GM19240 (cell line): ENCODE measurements around the gene CEBPZOS.

ENCODE experiments used
- DNase-seq: peaks from one replicate; pipeline ENCODE4 v3.0.0; 2011; ENCODE audit warnings: low spot score; ENCODE audit not compliant: insufficient read length

CEBPZOS gene

DNA sequence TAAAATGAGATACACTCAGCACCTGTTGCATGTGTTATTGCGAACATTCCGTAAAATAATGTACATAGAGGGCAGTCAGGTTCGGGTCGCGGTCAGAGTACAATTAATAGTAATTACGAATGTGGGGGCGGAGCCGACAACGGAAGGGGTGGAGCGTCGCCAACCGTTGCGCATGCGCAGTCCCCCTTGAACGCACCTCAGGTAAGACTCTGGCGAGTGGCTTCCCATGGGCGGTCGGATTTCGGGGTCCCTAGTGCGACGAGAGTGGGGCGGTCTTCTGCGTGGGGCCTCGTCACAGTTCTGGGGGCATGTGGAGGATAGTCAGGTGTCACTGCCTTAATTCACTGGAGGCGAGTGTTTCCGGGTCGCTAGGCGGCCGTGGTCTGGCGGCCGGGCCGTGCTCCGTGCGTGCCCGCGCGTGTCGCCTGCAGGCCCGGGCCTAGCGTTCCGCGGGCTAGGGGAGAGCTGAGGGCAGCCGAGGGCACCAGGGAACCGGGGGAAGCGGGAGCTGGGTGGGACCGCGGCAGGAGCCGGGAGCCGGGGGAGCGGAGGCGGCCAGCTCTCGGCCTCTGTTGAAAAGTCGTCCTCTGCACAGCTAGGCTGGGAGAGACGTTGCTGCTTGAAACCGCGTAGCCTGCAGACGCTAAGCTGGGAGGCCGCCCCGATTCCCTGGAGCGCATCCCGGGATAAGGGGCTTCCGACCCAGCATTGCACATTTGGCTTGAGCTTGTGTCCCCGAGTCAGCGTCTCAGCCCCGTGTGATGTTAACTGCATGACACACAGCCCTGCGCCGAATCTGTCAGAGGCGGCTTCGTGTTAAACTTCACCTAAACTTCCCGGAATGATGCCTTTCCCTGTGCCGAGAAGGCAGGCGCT lies at the start of gene CEBPZOS:
Gene CEBPZOS, plus strand, starts transcription at position 177 of the 876 bp plus-strand sequence. CDS start 3,209 bp downstream, outside the sequence.
- peak; percentile 55 for DNase-seq

GRCh38 chr2:37148325-37148724 lies 48.0 kb upstream of the CEBPZOS start:
- DNase-seq, result no peak

- DNase-seq, result no peak
These were observed 46.5 kb upstream of the CEBPZOS start for GRCh38 chr2:37149626-37150322.

GRCh38 chr2:37153224-37153623 lies 43.1 kb upstream of the CEBPZOS start:
- DNase-seq, result no peak

GRCh38 chr2:37154785-37155184 lies 41.5 kb upstream of the CEBPZOS start:
- DNase-seq, result no peak

GRCh38 chr2:37156071-37156856 lies 40.0 kb upstream of the CEBPZOS start:
- DNase-seq, result no peak

DNA sequence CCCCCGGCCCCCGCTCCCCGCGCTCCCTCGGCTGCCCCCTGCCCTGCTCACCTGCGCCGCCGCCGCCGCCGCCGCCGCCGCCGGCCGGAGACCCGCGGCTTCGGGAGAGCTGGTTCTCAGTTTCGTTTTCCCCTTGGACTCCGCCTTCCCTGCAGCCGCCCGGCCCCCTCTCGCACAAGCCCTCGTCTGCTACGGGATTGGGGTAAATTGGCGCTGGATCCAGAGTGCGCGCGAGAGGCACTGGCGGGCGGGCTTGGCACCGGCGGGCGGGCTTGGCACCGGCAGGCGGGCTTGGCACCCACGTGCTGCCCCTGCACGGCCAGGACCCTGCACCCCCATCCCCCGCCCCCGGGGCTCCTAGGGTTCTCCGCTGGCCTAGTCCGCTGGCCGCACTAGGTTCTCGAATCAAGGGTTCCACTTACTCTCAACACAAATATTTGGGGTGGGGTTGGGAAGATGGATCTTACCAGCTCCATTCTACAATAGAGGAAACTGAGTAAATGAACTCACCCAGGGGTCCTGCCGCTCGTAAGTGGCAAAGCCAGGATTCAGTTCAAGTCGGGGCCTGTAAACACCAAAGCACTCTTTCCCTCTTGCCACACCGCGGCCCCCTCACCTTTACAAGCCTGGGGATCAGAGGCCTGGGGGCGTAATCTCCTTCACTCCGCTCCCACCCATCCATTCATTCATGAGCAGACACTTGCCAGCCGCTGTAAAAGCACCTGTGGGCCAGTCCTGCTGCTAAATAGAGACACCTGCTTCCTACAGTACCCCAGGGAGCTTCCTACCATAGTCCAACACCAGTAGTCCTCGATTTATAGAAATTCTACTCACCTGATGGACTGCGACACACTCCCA lies 39.2 kb upstream of the CEBPZOS start, which contains the start of gene EIF2AK2:
Gene EIF2AK2, minus strand, starts transcription at position 124 of the 858 bp plus-strand sequence. CDS start 9,174 bp downstream, outside the sequence.
- peak; percentile 82 for DNase-seq

DNA sequence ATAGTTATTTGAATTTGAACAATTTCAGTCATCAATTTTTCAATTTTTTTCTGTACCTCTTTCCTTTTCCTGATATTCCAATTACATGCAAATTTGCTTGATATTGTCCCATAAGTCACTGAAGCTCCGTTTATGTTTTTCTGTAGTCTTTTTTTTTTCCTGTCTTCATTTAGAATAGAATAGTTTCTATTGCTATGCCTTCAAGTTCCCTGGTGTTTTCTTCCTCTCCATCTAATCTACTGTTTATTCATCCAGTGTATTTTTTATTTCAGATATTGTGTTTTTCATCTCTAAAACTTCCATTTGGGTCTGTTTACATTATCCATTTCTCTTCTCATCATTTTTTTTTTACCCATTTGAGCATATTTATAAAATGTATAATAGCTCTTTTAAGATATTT lies 31.5 kb upstream of the CEBPZOS start:
- no peak for DNase-seq

GRCh38 chr2:37167636-37168180 lies 28.6 kb upstream of the CEBPZOS start:
- no peak for DNase-seq

- peak; percentile 58 for DNase-seq
These were observed 27.9 kb upstream of the CEBPZOS start for GRCh38 chr2:37168217-37168981.

DNA sequence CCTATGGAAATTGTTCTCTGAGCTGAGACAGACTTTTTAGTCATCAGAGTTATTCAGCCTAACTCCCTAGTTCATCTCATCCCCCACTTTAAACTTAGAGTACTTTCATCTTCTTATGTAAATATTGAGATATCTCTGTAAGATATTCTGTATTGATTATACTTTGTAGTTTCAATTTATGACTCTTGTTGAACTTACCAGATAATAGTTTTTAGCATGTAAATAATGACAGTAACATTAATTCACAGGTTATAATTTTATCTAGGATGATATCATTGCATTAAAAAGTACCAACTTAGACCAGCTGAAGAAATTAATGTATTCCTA lies 24.7 kb upstream of the CEBPZOS start:
- no peak for DNase-seq

DNA sequence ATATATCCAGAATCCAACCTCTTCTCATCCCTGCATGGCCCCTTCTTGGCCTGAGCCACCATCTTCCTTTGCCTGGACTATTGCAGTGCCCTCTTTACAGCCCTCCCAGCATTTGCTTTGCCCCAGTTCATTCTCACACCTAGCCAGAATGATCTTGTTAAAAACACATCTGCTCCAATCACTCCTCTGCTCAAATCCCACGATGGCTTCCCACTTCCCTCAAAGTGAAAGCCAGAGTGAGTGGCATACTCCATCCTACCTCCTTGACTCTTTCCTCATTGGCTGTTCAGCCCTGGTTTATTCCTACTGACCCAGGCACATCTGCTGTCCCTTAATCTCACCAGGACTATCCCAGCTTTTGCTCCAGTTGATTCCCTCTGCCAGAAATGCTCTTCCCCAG lies 22.6 kb upstream of the CEBPZOS start:
- no peak for DNase-seq

DNA sequence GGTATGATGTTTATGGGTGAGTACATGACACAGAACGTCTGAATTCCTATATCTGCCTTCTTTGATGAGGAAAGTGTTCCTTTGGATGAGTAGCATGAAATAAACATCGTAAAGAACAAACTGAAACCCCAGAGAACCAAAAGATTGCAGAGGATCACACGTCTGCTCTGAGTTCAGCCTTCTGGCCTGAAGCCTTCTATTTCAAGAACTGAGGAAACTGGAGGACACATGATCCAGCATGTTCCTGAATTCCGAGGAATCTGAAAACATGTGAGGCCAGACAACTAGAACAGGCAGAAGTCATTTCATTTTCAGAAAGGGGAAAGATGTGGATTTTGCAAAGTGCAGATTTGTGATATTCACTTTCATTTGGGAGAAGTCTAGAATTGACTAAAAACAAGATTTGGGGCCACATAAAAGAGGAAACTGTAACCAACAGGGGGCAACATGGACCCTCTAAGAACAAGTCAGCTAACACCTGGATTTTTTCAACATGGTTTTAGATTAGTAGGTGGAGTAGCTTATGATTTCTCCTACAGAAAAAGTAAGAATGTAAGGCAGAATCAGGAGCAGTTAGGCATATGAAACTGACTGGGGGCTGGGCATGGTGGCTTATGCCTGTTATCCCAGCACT lies 16.2 kb upstream of the CEBPZOS start:
- no peak for DNase-seq

GRCh38 chr2:37180640-37181039 lies 15.7 kb upstream of the CEBPZOS start:
- DNase-seq, result no peak

- DNase-seq, result no peak
These were observed 14.3 kb upstream of the CEBPZOS start for GRCh38 chr2:37181726-37182684.

DNA sequence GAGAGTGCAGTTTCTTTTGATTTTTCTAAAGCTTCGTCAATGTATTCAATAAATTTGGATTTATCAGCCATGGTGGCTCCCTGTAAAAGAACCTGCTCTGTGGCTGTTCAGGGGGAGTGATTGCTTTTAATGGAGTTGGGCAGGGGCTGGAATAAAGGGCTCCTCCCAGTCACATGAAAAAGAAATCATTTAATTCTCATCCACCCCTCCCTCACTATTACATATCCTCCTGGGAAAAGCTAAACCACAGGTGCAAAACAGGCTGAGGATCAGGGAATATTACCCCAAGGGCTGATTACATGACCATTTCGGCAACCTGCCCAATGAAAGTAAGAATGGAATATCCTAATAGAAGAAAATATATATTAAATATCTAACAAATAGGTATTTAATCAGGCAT lies 7.7 kb upstream of the CEBPZOS start, which contains the start of gene SULT6B1:
Gene SULT6B1, minus strand, starts transcription at position 101 of the 400 bp plus-strand sequence. Its CDS starts 30 bp downstream, at position 71.
- DNase-seq, result no peak

DNA sequence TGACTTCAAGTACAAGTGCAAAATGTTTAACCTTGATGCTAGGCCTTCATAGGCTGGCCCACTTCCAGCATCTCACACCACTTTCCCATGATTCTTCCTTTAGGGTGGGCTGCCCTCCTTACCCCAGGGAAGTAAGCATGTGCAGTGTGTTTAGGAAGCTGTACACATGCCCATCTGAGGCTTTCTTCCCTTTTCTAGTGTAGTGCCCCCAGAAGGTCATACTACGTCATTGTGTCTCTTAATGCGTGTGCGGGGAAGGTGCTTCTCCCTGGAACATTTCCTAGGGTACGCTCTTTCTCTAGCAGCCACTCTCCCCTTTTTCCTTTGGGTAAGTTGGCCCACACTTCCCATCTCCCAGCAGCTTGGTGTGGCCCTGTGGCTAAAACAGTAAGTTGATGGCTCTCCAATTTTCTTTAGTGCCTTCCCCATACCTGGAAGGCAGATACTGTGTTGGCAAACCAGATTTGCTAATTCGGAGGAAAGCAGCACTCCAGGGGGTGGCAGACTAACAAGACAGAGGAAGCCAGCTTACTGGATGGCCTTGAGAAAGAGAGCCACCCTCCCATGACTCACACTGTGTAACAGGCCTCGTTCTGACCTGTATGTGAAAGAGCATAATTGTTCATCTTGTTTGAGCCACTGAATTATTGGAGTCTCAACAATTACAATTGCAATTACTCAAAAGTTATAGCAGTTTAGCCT lies 6.7 kb upstream of the CEBPZOS start:
- DNase-seq, result no peak
